NOMO-1 treated with DMSO at 0.1 percent for 48 hours (cell line): ENCODE results near the gene APBA2.

Source experiments
- DNase-seq: peaks from one replicate; lab custom pipeline; 2025; ENCODE audit not compliant: unreplicated experiment; lab: John Stamatoyannopoulos, UW

Gene APBA2

DNA sequence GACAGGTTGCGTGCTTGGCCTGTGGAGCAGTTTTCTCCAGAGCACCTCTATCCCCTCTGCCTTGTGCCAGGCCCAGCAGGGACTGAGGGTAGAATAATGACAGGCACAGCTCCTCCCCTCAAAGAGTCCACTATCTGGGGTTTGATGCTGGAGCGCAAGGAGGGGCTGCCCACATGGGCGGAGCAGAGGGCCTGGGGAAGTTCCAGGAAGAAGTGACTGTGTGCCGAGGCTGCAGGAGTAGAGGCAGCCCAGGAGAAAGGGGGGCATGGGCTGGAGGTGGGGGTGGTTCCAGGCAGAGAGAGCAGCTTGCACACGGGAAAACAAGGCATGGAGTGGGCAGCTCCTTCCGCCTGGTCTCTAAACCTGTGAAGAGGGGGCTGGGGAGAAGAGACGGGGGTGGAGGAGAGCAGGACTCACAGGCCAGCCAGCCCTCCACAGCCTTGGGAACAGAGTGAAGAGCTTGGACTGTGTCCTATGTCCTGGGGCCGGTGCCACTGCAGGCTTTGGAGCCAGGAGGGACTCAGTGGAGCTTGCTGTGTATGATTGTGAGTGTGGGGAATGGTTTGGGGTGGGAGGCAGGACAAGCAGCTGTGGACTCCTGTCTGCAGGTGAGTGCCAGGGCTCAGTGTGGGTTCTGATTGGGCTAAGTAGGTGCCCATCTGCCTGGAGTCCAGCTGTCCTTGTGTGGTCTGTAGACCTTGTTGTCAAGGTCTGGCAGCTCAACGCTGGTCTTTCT, 48.1 kb downstream of the APBA2 start:
- DNase-seq, result no peak

DNA sequence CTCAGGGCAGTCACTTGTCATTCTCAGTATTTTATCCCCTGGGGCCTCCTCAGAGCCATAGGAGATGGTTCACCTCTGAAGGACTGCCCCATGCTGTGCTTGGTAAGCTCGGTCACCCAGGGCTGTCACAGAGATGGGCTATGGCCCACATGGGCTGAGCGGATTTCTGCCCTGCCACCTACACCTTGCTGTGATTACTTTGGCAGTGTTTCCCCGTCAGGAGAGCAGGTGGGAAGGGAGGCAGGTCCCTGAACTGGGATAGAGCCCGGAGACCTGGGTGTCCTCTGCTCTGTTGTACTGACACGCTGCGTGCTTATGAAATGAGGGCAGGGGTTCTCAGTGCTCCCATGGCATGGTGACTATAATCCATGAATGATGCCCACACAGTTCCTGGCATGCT, 48.9 kb downstream of the APBA2 start:
- DNase-seq, result no peak

DNA sequence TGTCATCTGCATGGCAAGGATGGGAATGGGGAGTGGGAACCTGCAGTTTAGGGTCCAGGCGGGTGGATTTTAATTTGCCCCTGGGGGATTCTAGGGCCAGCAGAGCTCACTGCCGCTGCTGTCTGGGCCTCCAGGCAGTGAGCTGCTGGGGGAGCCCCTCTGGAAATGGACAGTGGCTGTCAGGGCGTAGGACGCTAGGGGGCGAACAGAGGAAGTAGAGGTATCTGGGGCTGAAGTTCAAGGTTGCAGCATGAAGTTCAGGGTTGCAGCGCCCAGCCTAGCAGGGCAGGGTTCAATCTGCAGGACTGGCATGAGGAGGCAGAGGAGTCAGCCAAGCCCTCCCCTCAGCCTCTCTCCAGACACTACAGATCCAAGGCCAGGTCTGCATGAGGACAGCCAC, 49.5 kb downstream of the APBA2 start:
- peak; percentile 67 for DNase-seq

DNA sequence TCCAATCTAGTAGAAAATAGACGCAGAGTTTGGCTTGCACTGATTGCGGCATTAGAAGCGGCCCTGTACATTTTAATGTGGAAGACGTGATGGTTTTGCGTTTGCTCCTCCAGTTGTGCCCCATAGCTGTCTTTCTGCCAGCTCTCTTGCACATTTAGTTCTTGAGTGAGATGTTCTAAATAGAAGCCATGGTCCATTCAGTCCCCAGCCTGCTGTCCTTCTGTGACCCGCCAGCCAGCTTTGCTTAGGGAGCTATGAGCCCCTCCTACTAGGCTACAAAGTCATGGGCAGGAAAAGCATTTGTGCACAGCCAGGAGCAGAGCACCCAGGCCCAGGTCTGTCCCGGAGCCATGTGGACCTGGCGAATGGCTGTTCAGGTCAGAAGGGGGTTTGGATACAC, 50.3 kb downstream of the APBA2 start:
- DNase-seq, result no peak

DNA sequence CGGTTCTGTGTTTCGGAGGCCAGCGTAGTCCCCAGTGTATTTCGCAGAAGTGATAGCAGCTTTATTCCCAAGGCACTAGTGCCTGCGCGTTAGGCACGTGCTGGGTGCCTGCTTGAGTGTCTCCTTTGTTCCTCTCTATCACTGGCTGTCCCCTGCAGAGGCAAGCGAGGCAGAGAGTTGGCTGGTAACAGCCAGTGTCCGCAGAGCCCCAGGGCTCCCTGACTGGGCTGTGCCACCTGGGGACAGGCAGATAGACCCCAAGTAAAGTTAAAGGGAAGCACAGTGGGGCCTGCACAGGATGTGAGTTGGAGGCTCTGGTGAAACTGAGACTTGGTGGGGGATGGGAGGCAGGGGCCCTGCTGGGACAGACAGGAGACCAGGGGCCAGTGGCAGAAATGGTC, 50.7 kb downstream of the APBA2 start:
- DNase-seq, result no peak

DNA sequence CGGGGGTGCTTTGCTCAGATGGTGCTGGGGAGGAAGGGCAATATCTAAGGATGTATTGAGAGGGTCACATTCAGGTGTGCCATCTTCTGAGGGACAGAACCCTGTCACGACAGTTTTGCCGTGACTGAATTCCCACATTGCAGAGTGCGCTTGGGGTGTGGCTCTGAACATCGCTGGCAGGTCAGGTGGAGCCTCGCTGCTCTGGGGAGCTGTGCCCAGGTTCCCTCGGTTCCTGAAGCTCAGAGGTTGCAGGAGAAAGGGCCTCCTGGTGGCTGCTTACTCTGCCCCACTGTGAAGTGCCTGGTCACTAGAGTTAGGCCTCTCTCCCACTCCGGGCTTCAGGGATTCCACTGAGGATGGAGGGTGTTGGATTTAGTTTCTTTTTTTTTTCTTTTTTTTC, 51.5 kb downstream of the APBA2 start:
- no peak for DNase-seq

DNA sequence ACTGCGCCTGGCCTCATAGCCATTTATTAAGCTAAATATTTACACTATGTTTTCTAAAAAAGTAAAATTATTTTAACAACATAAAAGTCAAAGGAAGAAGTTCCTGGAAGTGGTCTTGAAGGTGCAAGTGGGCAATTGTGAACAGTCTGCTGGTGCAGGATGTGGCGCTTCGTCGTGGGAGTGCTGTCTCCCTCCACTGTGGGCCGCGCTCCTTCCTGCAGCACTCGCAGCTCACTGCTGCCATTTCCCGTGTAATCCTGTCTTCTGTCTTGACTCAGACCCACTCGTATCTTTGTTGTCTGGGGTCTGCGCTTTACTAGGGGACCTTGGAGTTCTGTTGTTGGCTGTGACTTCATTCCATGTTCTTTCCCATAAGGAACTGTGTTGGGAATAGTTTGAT, 56.3 kb downstream of the APBA2 start:
- DNase-seq, result no peak

DNA sequence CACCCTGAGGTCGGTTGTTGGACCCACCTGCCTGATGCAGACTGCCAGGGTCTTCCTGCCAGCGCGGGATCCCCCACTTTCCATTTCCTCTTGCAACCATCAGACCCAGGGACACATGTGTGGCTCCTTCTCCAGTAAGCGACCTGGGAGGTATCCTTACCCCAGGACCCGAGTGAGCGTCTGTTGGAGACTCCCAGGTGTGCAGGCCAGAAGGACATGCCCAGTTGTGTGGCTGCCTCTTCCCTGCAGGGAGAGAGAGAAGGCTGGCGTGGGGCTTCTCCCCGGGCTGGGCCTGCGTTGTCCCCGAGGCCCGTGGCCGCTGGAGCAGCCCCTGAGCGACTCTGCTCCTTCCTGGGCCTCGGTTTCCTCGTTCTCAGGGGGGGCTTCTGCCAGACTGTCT, 56.8 kb downstream of the APBA2 start:
- no peak for DNase-seq

DNA sequence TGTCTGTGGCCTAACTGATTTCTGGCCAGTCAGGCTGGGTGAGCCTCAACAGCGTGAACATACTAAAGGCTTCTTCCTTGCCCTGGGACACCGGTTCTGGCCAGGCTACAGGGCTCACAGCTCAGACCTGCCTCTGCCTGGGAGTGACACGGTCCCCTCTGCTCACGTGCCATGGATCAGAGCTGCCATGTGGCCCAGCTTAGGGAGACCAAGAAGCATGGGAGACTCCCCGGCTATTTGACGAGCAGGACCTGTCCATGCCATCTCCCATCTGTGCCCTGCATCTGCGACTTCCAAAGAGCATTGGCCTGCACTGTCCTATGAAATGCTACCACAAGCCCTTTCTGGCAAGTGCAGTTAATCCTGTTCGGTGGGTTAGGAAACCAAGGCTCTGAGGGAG, 57.4 kb downstream of the APBA2 start:
- DNase-seq, result no peak

DNA sequence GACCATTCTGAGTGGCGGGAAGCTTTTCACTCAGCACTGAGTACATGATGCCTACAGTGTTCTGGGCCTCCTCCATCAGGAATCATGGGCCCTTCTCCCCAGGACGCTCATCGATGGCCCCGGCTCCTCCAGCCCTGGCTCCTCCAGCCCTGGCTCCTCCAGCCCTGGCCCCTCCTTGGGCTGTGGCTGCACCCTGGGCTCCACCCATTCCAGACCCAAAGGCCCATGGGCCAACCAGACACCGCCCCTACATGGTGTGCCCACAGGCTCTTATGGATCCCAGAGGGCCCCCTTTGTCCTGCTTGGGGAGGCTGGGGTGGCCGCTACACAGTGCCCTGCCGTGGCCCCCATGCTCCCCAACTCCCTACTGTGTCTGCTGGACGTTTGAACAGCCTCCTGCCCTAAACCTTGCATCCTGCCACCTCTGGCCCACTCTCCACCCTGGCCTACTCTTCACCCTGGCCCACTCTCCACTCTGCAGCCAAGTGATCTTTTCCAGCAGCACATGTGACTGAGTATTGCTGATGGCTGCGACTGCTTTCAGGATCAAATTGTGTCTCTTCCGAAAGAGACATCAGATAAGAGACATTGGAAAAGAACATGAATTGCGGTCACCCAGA, 57.9 kb downstream of the APBA2 start:
- no peak for DNase-seq

DNA sequence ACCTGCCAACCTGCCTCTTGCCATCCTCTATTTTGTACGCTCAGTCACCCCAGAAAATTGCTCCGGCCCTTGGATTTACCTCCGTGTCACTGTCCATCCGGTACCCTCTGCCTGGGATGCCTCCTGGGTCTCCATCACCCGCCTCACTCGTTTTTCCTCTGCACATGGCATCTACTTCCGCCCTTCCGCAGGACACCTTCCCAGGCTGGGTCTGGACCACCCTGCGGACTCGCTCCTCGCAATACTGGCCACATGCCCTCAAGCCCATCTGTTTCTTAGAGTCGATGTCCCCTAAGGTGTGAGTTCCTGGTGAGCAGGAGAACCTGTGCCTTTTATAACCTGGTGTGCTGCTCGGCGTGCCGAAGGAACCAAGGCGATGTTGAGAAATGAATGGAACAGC, 58.5 kb downstream of the APBA2 start:
- no peak for DNase-seq

DNA sequence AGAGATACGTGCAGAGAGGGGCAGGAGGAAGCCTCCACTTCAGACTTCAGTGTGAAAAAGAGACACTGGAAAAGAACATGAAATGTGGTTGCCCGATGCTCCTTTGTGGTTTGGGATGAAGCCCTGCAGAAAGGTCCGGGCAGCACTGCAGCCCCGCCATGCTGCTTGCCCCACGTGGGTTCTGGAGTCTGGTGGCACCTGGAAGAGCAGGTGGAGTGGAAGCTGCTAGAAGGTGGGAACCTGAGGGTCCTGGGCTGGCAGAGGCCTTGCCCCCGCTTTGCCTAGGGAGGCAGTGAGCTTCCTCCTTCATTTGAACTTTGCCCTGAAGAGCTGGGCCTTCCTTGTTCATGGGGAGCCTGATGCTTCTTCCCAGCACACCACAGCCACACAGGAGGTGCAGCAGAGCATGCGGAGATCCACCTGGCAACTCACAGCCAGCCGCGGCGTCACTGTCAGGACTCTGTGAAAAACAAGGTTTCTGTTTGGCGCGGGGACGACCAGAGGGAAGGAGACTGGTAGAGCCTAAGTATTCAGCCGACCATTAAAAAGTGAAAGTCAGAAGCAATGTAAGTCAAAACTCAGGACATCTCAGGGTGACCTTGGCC, 59.0 kb downstream of the APBA2 start:
- DNase-seq, result no peak

DNA sequence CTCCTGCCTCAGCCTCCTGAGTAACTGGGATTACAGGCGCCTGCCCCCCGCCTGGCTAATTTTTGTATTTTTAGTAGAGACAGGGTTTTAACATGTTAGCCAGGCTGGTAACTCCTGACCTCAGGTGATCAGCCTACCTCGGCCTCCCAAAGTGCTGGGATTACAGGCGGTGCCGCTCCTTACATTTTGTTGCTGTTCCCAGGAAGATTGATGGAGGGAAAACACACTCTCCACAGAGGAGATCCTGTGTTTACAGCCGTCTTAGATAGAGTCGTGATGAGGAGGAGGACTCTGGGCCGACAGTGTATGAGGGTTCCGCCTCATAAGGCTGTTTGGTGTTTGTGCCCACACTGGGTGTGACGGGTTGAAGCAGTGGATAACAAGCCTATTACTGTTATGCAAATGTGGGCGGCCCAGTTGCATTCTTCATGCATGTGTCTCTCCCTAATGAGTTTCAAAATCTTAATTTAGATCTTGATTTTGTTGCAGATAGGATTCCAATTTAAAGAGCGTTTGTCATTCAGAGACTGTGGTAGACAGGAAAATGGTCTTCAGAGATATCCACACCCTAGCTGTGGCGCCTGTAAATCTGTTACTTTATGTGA, 60.0 kb downstream of the APBA2 start:
- no peak for DNase-seq

DNA sequence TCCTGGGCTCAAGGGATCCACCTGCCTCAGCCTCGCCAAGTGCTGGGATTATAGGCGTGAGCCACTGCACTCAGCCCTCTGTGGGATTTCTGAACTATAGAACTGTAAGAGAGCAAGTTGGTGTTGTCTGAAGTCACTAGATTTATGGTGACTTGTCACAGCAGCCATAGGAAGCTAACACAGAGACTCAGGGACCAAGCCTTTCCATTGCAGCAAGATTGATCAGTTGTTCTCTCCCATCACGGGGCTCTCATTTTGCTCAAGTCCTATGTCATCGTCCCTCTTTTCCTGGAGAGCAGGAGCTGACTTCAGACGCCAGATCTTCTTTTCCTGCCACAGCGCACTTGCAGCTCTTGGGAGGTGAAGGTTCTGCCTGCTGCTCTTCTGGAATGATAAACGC, 61.0 kb downstream of the APBA2 start:
- DNase-seq, result no peak

DNA sequence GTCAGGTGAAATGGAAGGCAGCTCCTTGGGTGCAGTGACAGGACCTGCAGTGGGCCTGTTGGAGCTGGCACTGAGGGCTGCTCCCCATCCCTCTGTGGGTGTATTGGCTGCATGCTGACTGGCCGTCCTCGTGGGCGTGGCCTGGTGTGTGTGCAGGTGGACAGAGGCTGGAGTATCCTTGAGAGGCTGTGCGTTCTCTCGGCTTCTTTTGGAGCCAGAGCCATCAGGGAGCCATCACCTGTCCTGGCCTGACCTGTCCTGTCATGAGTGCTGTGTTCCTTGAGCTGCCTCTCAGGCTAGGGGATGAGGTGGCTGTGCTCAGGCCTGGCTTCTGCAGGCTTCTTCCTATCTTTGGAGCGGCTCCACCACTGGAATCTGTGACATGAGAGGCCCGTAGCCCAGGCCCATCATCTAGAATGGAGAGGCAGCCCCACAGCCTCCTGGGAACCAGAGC, 61.5 kb downstream of the APBA2 start:
- DNase-seq, result no peak

DNA sequence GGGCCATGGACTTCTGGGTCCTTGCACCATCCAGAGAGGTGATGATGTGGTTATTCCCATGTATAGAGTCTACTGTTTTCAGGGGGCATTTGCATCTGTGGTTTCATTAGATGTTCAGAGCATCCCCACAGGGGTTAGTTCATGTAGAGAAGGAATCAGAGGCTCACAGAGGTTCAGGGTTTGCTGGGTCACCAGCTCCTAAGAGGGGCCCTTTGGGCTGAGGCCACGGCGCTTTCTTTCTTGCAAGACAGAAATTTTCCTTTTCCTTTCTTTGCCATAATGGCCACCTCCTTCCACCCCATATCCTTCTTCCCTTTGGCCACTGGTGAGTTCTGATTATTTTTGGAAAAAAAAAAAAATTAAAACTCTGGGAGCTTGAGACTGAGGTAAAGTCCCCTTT, 62.3 kb downstream of the APBA2 start:
- no peak for DNase-seq

DNA sequence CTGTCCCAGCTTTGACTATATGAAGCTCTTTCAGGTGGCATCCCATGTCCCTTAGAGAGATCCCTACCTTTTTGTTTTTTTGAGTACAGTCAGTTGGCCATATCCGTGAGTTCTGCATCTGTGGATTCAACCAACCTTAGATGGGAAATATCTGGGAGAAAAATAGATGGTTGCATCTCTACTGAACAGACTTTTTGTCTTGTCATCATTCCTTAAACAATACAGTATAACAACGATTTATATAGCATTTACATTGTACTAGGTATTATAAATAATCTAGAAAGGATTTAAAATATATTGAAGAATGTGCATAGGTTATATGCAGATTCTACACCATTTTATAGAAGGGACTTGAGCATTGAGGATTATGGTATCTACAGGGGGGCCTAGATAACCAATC, 65.1 kb downstream of the APBA2 start:
- no peak for DNase-seq

DNA sequence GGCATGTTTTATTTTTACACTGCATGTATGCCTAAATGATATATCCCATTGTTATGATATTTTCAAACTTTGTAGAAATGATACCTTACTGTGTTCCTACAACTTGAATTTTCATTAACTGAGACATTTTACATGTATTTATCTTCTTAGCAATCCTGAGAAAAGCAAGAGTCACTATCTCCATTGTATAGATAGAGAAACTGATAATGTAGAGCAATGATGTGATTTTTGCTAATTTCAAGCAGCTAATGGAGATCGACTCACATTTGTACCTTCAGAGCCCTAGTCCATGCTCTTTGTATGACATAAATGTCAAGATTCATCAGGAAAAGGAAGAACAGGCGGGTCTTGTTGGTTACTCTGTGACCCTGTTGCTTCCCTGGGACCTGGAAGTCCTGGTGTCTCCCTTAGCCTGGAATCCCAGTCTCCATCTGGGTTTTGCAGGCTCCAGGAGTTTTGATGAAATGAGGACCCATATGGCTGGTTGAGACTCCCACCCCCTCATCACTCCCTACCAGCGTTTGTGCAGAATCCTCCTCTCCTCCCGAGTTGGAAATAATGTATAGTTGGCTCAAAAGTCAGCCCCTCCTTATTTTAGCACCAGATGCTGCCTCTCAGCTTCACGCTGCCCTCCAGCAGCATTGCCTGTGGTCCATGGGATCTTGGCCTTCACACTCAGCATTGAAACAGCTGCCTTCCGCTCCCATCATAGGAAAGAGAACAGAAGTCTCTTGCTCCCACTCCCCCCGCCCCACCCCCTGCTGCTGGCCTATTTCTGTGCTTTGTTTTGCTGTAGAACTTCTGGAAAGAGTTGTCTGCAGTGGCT, 67.1 kb downstream of the APBA2 start:
- no peak for DNase-seq

DNA sequence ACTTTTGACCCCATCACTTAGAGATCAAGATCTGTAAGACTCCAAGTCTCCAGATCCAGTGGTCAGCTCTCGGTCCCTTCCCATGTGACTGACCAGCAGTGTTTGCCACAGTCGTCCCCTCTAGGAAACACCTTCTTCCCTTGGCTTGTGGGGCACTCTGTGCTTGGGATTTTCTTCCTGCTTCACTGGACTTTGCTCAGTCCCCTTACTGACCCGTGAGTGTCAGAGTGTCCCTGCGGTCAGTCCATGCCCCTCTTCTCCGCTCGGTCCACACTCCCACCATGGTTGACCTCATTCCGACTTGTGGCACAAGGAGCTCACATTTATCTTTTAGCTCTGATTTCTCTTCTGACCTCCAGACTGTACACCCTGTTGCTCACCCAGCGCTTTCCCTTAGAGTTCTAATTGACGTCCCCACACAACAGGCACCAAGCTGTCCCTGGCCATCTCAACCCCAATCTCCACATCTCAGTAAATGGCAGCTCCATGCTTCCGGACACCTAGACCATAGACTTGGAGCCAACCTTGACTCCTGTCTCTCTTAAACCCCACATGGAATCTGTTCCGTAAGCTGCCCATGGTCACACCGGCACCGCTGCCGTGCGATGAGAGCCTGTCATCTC, 67.9 kb downstream of the APBA2 start:
- no peak for DNase-seq

DNA sequence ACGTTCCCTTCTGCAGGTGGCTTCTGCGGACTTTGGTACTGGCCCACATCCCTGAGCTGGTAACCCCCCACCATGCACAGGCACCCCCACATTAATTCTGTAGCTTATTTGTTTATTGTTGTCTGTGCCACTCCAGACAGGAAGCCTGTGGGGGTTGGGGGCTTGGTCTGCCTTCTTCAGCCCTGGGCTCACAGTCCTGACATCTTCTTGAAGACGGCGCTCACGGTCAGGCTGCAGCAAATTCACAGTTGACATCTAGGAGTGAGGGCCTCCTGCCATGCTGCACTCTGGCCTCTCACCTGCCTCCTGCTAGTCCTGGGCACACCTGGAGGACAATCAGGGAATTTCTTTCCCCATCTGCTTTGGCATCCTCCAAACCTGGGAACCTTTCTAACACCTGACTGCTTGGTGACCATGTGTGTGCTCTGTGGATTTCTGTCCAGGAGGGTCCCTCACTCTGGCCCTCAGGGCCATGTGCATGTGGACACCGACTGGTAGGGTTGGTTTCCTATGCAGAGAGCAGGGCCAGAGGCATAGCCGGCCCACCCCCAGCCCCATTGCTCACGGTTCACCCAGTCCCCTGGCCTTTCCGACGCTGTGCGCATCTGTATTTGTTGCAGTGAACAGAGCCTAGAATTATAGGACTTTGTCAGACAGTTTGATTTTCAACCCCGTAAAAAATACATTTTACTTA, 68.8 kb downstream of the APBA2 start:
- no peak for DNase-seq
